D721Med (cell line): ENCODE measurements around the gene KIFC3.
"Not testable (repeated sequence)": the region's sequence is repeated elsewhere in the genome, so short reads cannot be mapped to it uniquely, and the experiment has no call there.

Experiments used
- DNase-seq: peaks from one replicate; pipeline ENCODE4 v3.0.0; 2011; ENCODE audit warnings: low spot score; ENCODE audit not compliant: insufficient read length
- FAIRE-seq: peaks from 2 replicates; lab custom pipeline; 2011; peaks lifted over from hg19 to GRCh38; lab: Jason Lieb, UNC
- CTCF ChIP-seq: IDR thresholded peaks from 2 replicates; pipeline ENCODE4 v1.5.1; 2012; ENCODE audit warnings: mild to moderate bottlenecking, control low read depth; ENCODE audit not compliant: insufficient read depth; ENCODE audit errors: missing control alignments

The KIFC3 gene

DNA sequence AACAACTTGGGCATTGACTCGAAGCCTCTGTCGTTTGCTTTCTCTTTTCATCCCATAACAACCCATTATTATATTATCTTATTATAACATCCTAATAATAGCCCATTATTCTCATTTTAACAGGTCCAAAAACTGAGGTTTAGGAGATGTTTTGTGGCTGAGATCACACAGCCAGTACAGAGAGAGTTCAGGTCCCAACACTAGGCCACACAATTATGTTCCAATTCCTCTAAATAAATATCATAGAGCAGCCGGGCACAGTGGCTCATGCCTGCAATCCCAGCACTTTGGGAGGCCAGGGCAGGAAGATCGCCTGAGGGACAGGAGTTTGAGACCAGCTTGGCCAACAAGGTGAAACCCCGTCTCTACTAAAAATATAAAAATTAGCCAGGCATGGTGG lies 40.3 kb upstream of the KIFC3 start:
- TF ChIP-seq CTCF: no peak
- FAIRE-seq (no peak), DNase-seq (no peak)

DNA sequence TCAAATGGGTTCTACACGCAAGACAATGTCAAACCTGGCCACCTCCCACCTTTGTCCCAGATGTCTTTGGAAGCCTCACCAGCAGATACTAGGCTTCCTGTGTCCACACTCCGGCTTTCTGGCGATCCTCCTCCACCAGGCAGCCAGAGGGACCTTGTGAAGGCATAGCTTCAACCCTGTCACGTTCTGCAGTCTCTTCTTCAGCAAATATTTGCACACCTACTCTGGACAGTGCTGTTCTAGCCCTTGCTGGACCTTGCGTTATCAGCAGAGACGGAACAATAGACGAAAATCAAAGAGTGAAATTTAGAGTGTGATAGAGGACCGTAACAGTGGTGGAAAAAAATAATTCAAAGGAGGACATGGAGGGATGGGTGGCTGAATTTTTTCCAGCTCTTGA lies 38.5 kb upstream of the KIFC3 start:
- DNase-seq (no peak), FAIRE-seq (no peak)
- TF ChIP-seq CTCF: no peak

- DNase-seq (no peak), FAIRE-seq (no peak)
- no peak for TF ChIP-seq CTCF
Observed at GRCh38 chr16:57838161-57838560, 35.9 kb upstream of the KIFC3 start.

DNA sequence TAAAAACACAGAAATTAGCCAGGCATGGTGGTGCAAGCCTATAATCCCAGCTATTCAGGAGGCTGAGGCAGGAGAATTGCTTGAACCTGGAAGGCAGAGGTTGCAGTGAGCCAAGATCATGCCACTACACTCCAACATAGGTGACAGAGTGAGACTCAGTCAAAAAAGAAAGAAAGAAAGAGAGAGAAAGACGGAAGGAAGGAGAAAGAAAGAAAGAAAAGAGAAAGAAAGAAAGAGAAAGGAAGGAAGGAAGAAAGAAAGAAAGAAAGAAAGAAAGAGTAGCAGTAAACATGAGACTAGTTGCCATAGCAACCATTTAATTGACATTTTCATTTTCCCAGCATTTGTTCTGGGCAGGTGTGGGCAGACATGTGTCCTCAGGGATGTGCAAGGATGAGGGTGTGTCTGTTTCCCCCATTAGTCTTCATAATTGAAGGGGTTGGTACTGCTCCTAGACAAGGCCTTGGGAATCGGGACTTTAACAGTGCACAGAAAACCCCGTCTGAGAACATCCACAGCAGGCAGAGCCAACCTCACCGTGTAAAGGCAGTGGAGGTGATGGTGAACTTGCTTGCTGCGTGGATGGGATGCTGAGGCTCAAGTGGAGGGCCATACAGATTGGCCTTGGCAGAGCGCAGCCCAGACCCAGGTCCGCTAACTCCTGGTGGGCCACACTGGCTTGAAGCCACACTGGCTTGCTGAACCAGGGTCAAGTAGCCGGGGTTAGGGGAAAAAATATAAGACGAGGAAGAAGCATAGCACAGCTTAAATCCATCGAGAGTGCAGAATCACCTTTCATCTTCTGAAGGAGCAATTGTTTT lies 35.2 kb upstream of the KIFC3 start:
- DNase-seq: no peak
- no peak for FAIRE-seq
- no peak for TF ChIP-seq CTCF

DNA sequence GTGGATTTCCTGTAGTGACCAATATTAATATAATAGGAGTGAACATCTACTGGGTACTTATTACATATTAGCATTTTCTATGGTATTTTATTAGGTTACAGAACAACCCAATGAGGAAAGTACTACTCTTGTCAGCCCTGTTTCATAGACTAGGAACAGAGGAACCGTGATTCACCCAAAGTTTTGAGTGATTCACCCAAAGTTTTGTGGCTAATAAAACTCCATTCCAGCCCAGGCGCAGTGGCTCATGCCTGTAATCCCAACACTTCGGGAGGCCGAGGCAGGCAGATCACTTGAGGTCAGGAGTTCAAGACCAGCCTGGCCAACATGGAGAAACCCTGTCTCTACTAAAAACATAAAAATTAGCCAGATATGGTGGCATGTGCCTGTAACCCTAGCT lies 33.1 kb upstream of the KIFC3 start:
- FAIRE-seq: not testable (repeated sequence)

DNA sequence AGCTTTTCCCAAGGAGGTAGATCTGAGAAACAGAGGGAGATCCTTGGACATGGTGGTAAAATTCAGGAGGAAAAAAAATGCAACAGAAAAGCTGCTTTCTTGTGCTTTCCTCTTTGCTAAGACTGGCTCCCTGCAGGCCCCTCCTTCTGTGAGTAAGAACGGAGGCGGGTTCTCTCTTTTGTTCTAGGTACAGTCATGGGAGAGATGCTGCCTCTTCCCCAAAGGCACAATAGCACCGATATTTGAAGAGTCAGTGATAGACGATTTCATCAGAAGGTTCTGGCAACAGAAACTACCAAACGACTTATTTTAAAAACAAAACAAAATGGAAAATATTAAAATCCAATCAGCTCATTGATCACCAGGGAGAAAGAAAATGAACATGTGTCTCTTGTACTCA lies 32.6 kb upstream of the KIFC3 start:
- FAIRE-seq (no peak), DNase-seq (no peak)
- no peak for TF ChIP-seq CTCF

More for the DNA sequence above, 33.1 kb upstream of the KIFC3 start:
- not testable (repeated sequence) for DNase-seq

- TF ChIP-seq CTCF: no peak
- no peak for FAIRE-seq
- DNase-seq: no peak
Observed at GRCh38 chr16:57830890-57831484, 28.7 kb upstream of the KIFC3 start.
